Activated naive CD4-positive, alpha-beta T cell treated with anti-CD3 and anti-CD28 coated beads, Interleukin-2, amount 50 U/mL, for 72 hours (primary cell): ENCODE measurements around the gene SEMA4D. TPM values are rescaled to one million over a fixed set of nuclear protein-coding genes. Genes with fewer than 3 reads are reported as not detected.

Source experiments
- ATAC-seq, 2 donors: fragments of 150-1000 bp; cut with Tn5 transposase; 2 replicates each; pipeline ENCODE4 v1.10.0; 2021; ENCODE audit warnings: mild to moderate bottlenecking in 2 of 2, moderate library complexity in 2 of 2
- DNase-seq, 2 donors: peaks; one replicate each; pipeline ENCODE4 v3.0.0; 2021 to 2022; ENCODE audit warnings: low spot score in 2 of 2
- H3K27ac Mint-ChIP-seq, 2 donors: one replicate each; pipeline ENCODE4 v1.8.0; 2022; ENCODE audit warnings: mild to moderate bottlenecking in 2 of 2, mixed read lengths in 2 of 2
- H3K36me3 Mint-ChIP-seq, 2 donors: one replicate each; pipeline ENCODE4 v1.8.0; 2022; ENCODE audit warnings: mixed read lengths in 2 of 2
- H3K9me3 Mint-ChIP-seq, 2 donors: one replicate each; pipeline ENCODE4 v1.8.0; 2022; ENCODE audit warnings: mixed read lengths in 2 of 2
- total RNA-seq, 2 donors: library from RNA; stranded (reverse); gene quantifications; one replicate each; pipeline ENCODE4 v1.2.3, GENCODE V29; 2022

The SEMA4D gene
- total RNA-seq, 2 donors from 2014 or later, result 211 to 278 TPM

GRCh38 chr9:89367281-89367680 lies 130.6 kb downstream of the SEMA4D start:
- Mint-ChIP-seq H3K36me3 (no peaks in the 10 kb centered on the region), H3K27ac (peak overlapping the region in 1 of 2 donors; percentile 68), H3K9me3 (no peaks in the 10 kb centered on the region)
- DNase-seq (no peak), ATAC-seq (no peak)

- Mint-ChIP-seq H3K36me3 (no peaks in the 10 kb centered on the region), H3K9me3 (no peaks in the 10 kb centered on the region), H3K27ac (peak overlapping the region in 1 of 2 donors; percentile 68)
- ATAC-seq (peak in 1 of 2 donors; percentile 19), DNase-seq (no peak)
Measured at GRCh38 chr9:89366711-89367110, 131.2 kb downstream of the SEMA4D start.

GRCh38 chr9:89365532-89365912 lies 132.4 kb downstream of the SEMA4D start:
- ATAC-seq (no peak), DNase-seq (peak in 1 of 2 donors; percentile 38)
- Mint-ChIP-seq H3K9me3 (no peaks in the 10 kb centered on the region), H3K27ac (peak overlapping the region in 1 of 2 donors; percentile 89), H3K36me3 (peaks cover 0 to 12% of the 10 kb centered on the region in 2 donors)

GRCh38 chr9:89364666-89365531 lies 133.0 kb downstream of the SEMA4D start:
- Mint-ChIP-seq H3K27ac (peak overlapping the region; percentile 69 to 89), H3K9me3 (no peaks in the 10 kb centered on the region), H3K36me3 (peaks cover 0 to 13% of the 10 kb centered on the region in 2 donors)
- DNase-seq, result peak in 1 of 2 donors; percentile 28
- ATAC-seq, result peak in 1 of 2 donors; percentile 1

- ATAC-seq, result peak in 1 of 2 donors; percentile 1
- DNase-seq, result peak in 1 of 2 donors; percentile 51
- H3K9me3 Mint-ChIP-seq, result no peaks in the 10 kb centered on the region
- peak overlapping the region; percentile 69 to 88 for H3K27ac Mint-ChIP-seq
- peaks cover 0 to 13% of the 10 kb centered on the region in 2 donors for H3K36me3 Mint-ChIP-seq
Measured at GRCh38 chr9:89363921-89364665, 133.8 kb downstream of the SEMA4D start.

GRCh38 chr9:89363311-89363670 lies 134.6 kb downstream of the SEMA4D start:
- H3K9me3 Mint-ChIP-seq, result no peaks in the 10 kb centered on the region
- H3K27ac Mint-ChIP-seq, result peak overlapping the region in 1 of 2 donors; percentile 88
- DNase-seq (peak in 1 of 2 donors; percentile 45), ATAC-seq (no peak)
- H3K36me3 Mint-ChIP-seq, result peaks cover 0 to 19% of the 10 kb centered on the region in 2 donors

- ATAC-seq, result no peak
- peaks cover 3 to 19% of the 10 kb centered on the region in 2 donors for H3K36me3 Mint-ChIP-seq
- DNase-seq, result peak in 1 of 2 donors; percentile 30
- H3K27ac Mint-ChIP-seq, result no peak overlapping the region
- no peaks in the 10 kb centered on the region for H3K9me3 Mint-ChIP-seq
Measured at GRCh38 chr9:89362647-89363310, 135.1 kb downstream of the SEMA4D start.

GRCh38 chr9:89361816-89362646 lies 135.9 kb downstream of the SEMA4D start:
- Mint-ChIP-seq H3K9me3 (no peaks in the 10 kb centered on the region), H3K36me3 (peaks cover 9 to 19% of the 10 kb centered on the region in 2 donors), H3K27ac (no peak overlapping the region)
- DNase-seq (peak in 1 of 2 donors; percentile 31), ATAC-seq (no peak)

GRCh38 chr9:89361031-89361430 lies 136.9 kb downstream of the SEMA4D start:
- ATAC-seq (no peak), DNase-seq (peak in 1 of 2 donors; percentile 31)
- no peaks in the 10 kb centered on the region for H3K9me3 Mint-ChIP-seq
- peak overlapping the region in 1 of 2 donors; percentile 3 for H3K27ac Mint-ChIP-seq
- H3K36me3 Mint-ChIP-seq, result peaks cover 9 to 19% of the 10 kb centered on the region in 2 donors

- Mint-ChIP-seq H3K36me3 (peaks cover 9 to 19% of the 10 kb centered on the region in 2 donors), H3K27ac (peak overlapping the region in 1 of 2 donors; percentile 65), H3K9me3 (no peaks in the 10 kb centered on the region)
- no peak for DNase-seq
- no peak for ATAC-seq
Measured at GRCh38 chr9:89360465-89360864, 137.4 kb downstream of the SEMA4D start.

- no peaks in the 10 kb centered on the region for H3K9me3 Mint-ChIP-seq
- ATAC-seq, result peak; percentile 11 to 74
- peak in 1 of 2 donors; percentile 33 for DNase-seq
- peak overlapping the region; percentile 58 to 65 for H3K27ac Mint-ChIP-seq
- peaks cover 9 to 19% of the 10 kb centered on the region in 2 donors for H3K36me3 Mint-ChIP-seq
Measured at GRCh38 chr9:89359751-89360261, 138.1 kb downstream of the SEMA4D start.

- H3K36me3 Mint-ChIP-seq, result peaks cover 9 to 19% of the 10 kb centered on the region in 2 donors
- peak overlapping the region in 1 of 2 donors; percentile 29 for H3K27ac Mint-ChIP-seq
- H3K9me3 Mint-ChIP-seq, result no peaks in the 10 kb centered on the region
- DNase-seq, result peak in 1 of 2 donors; percentile 16
- no peak for ATAC-seq
Measured at GRCh38 chr9:89358985-89359384, 138.9 kb downstream of the SEMA4D start.

- DNase-seq, result peak in 1 of 2 donors; percentile 26
- Mint-ChIP-seq H3K27ac (peak overlapping the region in 1 of 2 donors; percentile 72), H3K36me3 (peaks cover 9 to 19% of the 10 kb centered on the region in 2 donors), H3K9me3 (no peaks in the 10 kb centered on the region)
- peak in 1 of 2 donors; percentile 5 for ATAC-seq
Measured at GRCh38 chr9:89358376-89358916, 139.5 kb downstream of the SEMA4D start.

- peak overlapping the region; percentile 53 to 93 for H3K27ac Mint-ChIP-seq
- DNase-seq (peak in 1 of 2 donors; percentile 34), ATAC-seq (peak; percentile 9 to 17)
- peaks cover 9 to 19% of the 10 kb centered on the region in 2 donors for H3K36me3 Mint-ChIP-seq
- H3K9me3 Mint-ChIP-seq, result no peaks in the 10 kb centered on the region
Measured at GRCh38 chr9:89357331-89358197, 140.3 kb downstream of the SEMA4D start.
